Endothelial cell of umbilical vein (primary cell): ENCODE measurements around the gene GPR137C. TPM values are rescaled to one million over a fixed set of nuclear protein-coding genes. Genes with fewer than 3 reads are reported as not detected.

ENCODE experiments used
- BruUV-seq: library from RNA; stranded (reverse); fragments of 400-500 nt; replicated peaks from 2 replicates; lab custom pipeline; 2021; lab: Mats Ljungman, UMichigan
- CTCF ChIA-PET: fragments of 300-600, 350-600 bp; sonication (Branson Sonifier 250); formaldehyde crosslinking; loops from one replicate; lab custom pipeline; 2021; ENCODE audit warnings: antibody characterized with exemption, inconsistent platforms; lab: Charles Lee
- POLR2A ChIA-PET: fragments of 300-600, 350-600 bp; sonication (Branson Sonifier 250); formaldehyde crosslinking; loops from one replicate; lab custom pipeline; 2021; ENCODE audit warnings: antibody characterized with exemption, inconsistent platforms; lab: Charles Lee
- DNase-seq: peaks from one replicate; pipeline ENCODE4 v3.0.0-alpha.2; 2011; ENCODE audit warnings: low read depth, low spot score
- FAIRE-seq: peaks from 2 replicates; lab custom pipeline; 2011; peaks lifted over from hg19 to GRCh38; lab: Jason Lieb, UNC
- H2AFZ ChIP-seq: 2 replicates; pipeline ENCODE4 v1.6.0; 2012; ENCODE audit warnings: low read depth, low read length, control low read depth, inconsistent platforms
- H3K27ac ChIP-seq: 2 replicates; pipeline ENCODE4 v1.5.1; 2011; ENCODE audit warnings: low read depth, mild to moderate bottlenecking, control low read depth, low read length, moderate library complexity; ENCODE audit not compliant: insufficient read depth
- H3K27me3 ChIP-seq, 2 experiments: 2 replicates each; pipeline versions ENCODE4 v1.6.0 to v1.6.1; 2011; ENCODE audit warnings: low read length in 2 of 2, mixed read lengths in 1 of 2; ENCODE audit not compliant: control insufficient read depth in 2 of 2, insufficient read depth in 2 of 2
- H3K36me3 ChIP-seq, 2 experiments: 2 replicates in 1 of 2; 3 replicates in 1 of 2; pipeline ENCODE4 v1.5.1; 2011; ENCODE audit warnings: low read length in 2 of 2, mild to moderate bottlenecking in 1 of 2, moderate library complexity in 1 of 2; ENCODE audit not compliant: control insufficient read depth in 2 of 2, insufficient read depth in 2 of 2; ENCODE audit errors: extremely low read depth in 1 of 2
- H3K4me1 ChIP-seq: 3 replicates; pipeline ENCODE4 v1.5.1; 2011; ENCODE audit warnings: mild to moderate bottlenecking, low read length; ENCODE audit not compliant: control insufficient read depth, insufficient read depth; ENCODE audit errors: extremely low read depth
- H3K4me2 ChIP-seq: 2 replicates; pipeline ENCODE4 v1.6.1; 2011; ENCODE audit warnings: low read length, control low read depth, mixed read lengths; ENCODE audit not compliant: insufficient read depth
- H3K4me3 ChIP-seq, 3 experiments: fragments of 200-600 bp in 1 of 3; sonication (generic), shearing (Covaris generic) in 1 of 3; replicated peaks in 1 of 3; 2 replicates each; pipeline ENCODE4 v1.5.1; 2011 to 2016; ENCODE audit warnings: control low read depth in 3 of 3, low read length in 3 of 3, mild to moderate bottlenecking in 2 of 3, inconsistent platforms in 1 of 3, low read depth in 1 of 3, moderate library complexity in 1 of 3; ENCODE audit not compliant: insufficient read depth in 1 of 3
- H3K79me2 ChIP-seq: 2 replicates; pipeline ENCODE4 v1.6.0; 2012; ENCODE audit warnings: low read length, inconsistent platforms; ENCODE audit not compliant: control insufficient read depth, insufficient read depth
- H3K9ac ChIP-seq: replicated peaks from 2 replicates; pipeline ENCODE3; 2011; ENCODE audit warnings: low read length, control low read depth; ENCODE audit not compliant: insufficient read depth; ENCODE audit errors: extremely low read depth
- H3K9me1 ChIP-seq: replicated peaks from 3 replicates; pipeline ENCODE4 v1.6.0; 2011; ENCODE audit warnings: mild to moderate bottlenecking, low read length; ENCODE audit not compliant: control insufficient read depth, insufficient read depth; ENCODE audit errors: extremely low read depth
- H3K9me3 ChIP-seq: replicated peaks from 2 replicates; pipeline ENCODE4 v1.5.1; 2012; ENCODE audit warnings: low read length, inconsistent platforms; ENCODE audit not compliant: control insufficient read depth, insufficient read depth
- H4K20me1 ChIP-seq: replicated peaks from 2 replicates; pipeline ENCODE3; 2011; ENCODE audit warnings: mild to moderate bottlenecking, low read length; ENCODE audit not compliant: control insufficient read depth, insufficient read depth; ENCODE audit errors: extremely low read depth
- CTCF ChIP-seq, 2 donors: IDR thresholded peaks; 1 replicate in 1 of 2; 2 replicates in 1 of 2; pipeline ENCODE4 v1.5.1; 2011; ENCODE audit warnings: low read length in 2 of 2, mild to moderate bottlenecking in 2 of 2, moderate library complexity in 2 of 2, control low read depth in 1 of 2, inconsistent platforms in 1 of 2, low read depth in 1 of 2; ENCODE audit not compliant: insufficient read depth in 1 of 2; ENCODE audit errors: extremely low read depth in 1 of 2
- EZH2 ChIP-seq: IDR thresholded peaks from 2 replicates; pipeline ENCODE4 v1.6.1; 2012; ENCODE audit warnings: borderline replicate concordance, low read depth, mild to moderate bottlenecking, moderate library complexity, low read length, inconsistent platforms; ENCODE audit not compliant: severe bottlenecking
- FOS ChIP-seq: IDR thresholded peaks from 2 replicates; pipeline ENCODE4 v1.6.1; 2011; ENCODE audit warnings: mild to moderate bottlenecking, low read length, moderate library complexity, borderline replicate concordance; ENCODE audit not compliant: insufficient read depth
- GATA2 ChIP-seq: IDR thresholded peaks from 2 replicates; pipeline ENCODE4 v1.7.0; 2011; ENCODE audit warnings: low read depth, mild to moderate bottlenecking, moderate library complexity, mixed read lengths, low read length; ENCODE audit not compliant: insufficient read length, insufficient read depth
- JUN ChIP-seq: IDR thresholded peaks from 2 replicates; pipeline ENCODE4 v1.6.1; 2011; ENCODE audit warnings: borderline replicate concordance, low read depth; ENCODE audit not compliant: insufficient read length, insufficient read depth
- MAX ChIP-seq: IDR thresholded peaks from 2 replicates; pipeline ENCODE4 v1.6.1; 2011; ENCODE audit not compliant: insufficient read depth, insufficient read length
- MYC ChIP-seq: IDR thresholded peaks from one replicate; pipeline ENCODE4 v1.6.1; 2011; ENCODE audit warnings: mild to moderate bottlenecking, low read depth, low read length
- POLR2A ChIP-seq: IDR thresholded peaks from 2 replicates; pipeline ENCODE4 v1.6.1; 2012; ENCODE audit warnings: low read depth, mild to moderate bottlenecking, control low read depth, low read length
- POLR2AphosphoS5 ChIP-seq: IDR thresholded peaks from 2 replicates; pipeline ENCODE4 v1.6.1; 2012; ENCODE audit warnings: low read depth, mild to moderate bottlenecking, control low read depth, low read length, moderate library complexity; ENCODE audit not compliant: insufficient read depth
- dilution Hi-C: fragments of 300-500 bp; cut with MboI; formaldehyde crosslinking; loops from one replicate; pipeline ENCODE4 v1.15.0; 2019; ENCODE audit warnings: low sequenced_read_pairs; ENCODE audit not compliant: extremely low pct_ligation_motif_present
- intact Hi-C: fragments of 100-400 bp; cut with micrococcal nuclease; formaldehyde crosslinking; loops from one replicate; pipeline ENCODE4 v1.10.0; 2022
- polyA plus RNA-seq, 4 experiments: library from polyadenylated mRNA; depleted of rRNA in 3 of 4; stranded (reverse) in 3 of 4; unstranded in 1 of 4; fragments of >200 nt; gene quantifications; 2 replicates each; pipeline versions ENCODE4 v1.2.1 to v1.2.3, GENCODE V29; 2011 to 2012; ENCODE audit warnings: missing spikeins in 1 of 4
- total RNA-seq: library from RNA; stranded (reverse); gene quantifications from 2 replicates; pipeline ENCODE4 v1.2.3, GENCODE V29; 2021

Gene GPR137C
- total and polyA plus RNA-seq, 2 donors (not counting 3 experiments of a cell fraction or from before 2014, with no cell fraction given), result 1.5 to 5.7 TPM

- intact Hi-C loops (no loop called here), dilution Hi-C loops (no loop called here)
- Histone ChIP-seq H3K4me2 (no peak overlapping the region), H3K27me3 (no peaks in the 10 kb centered on the region), H3K4me3 (no peak overlapping the region), H2AFZ (no peak overlapping the region), H3K4me1 (no peaks in the 10 kb centered on the region), H3K9me3 (no peaks in the 10 kb centered on the region), H3K9me1 (no peaks in the 10 kb centered on the region), H3K27ac (no peak overlapping the region), H3K9ac (no peak overlapping the region), H3K79me2 (no peaks in the 10 kb centered on the region), H4K20me1 (no peaks in the 10 kb centered on the region), H3K36me3 (no peaks in the 10 kb centered on the region)
- ChIA-PET POLR2A (no interaction called here), CTCF (interaction anchor here (0.6 kb wide), 1 partner anchor 36 kb away, joined by 3 read pairs; no protein-coding TSS in a partner anchor)
- DNase-seq, result no peak
- no peak for FAIRE-seq
- BruUV-seq, result no TSS peak
- TF ChIP-seq POLR2A (no peak), MYC (no peak), POLR2AphosphoS5 (no peak), GATA2 (no peak), JUN (no peak), EZH2 (no peak), FOS (no peak), MAX (no peak), CTCF (IDR thresholded peaks at IDR 0.05; ENCODE audit: extremely low read depth in 1 of 2, insufficient read depth in 1 of 2, low read depth in 1 of 2, low read length in 2 of 2) (no peak)
These were observed 57.6 kb downstream of the GPR137C start for GRCh38 chr14:52610187-52610586.
